Coronary artery (tissue), 2 donors: Measurements from ENCODE around the gene DOK7.
A peak's percentile ranks its signal among the peaks of the same experiment; 100 is the strongest.
"Not testable (repeated sequence)": the region's sequence is repeated elsewhere in the genome, so short reads cannot be mapped to it uniquely, and the experiment has no call there.

Experiments used
- DNase-seq: peaks from one replicate; pipeline ENCODE4 v3.0.0-alpha.2; 2017; ENCODE audit warnings: low spot score
- H3K27ac ChIP-seq, 2 donors: fragments of 200-600 bp; sonication (generic); one replicate each; pipeline ENCODE4 v1.5.1; 2016 to 2019
- H3K4me3 ChIP-seq: fragments of 200-600 bp; sonication (generic); 2 replicates; pipeline ENCODE4 v1.5.1; 2016; ENCODE audit warnings: mild to moderate bottlenecking, moderate library complexity
- CTCF ChIP-seq: fragments of 200-600 bp; sonication (generic); IDR thresholded peaks from one replicate; pipeline ENCODE4 v1.5.1; 2019; ENCODE audit warnings: antibody characterized with exemption

The DOK7 gene

GRCh38 chr4:3505231-3505630 is 42.1 kb downstream of the DOK7 start:
- Histone ChIP-seq H3K27ac (no peak overlapping the region), H3K4me3 (no peak overlapping the region)
- DNase-seq: no peak
- no peak for TF ChIP-seq CTCF

DNA sequence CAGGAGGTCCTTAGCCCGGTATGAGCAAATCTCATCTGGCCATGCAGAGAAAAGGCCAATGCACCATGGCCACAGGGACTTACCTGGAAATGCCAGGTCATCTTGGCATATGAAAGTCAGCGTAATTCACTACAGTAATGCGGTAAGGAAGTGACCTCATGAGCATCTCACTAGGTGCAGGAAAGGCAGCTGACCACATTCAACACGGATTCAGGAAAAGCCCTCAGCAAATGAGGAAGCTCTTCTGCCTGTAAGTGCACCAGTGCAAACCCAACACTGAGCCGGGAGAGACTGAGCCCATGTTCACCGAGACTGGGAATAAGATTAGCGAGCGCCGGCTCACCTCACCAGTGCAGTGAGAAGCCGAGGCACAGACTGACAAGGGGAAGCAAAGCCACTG is 45.4 kb downstream of the DOK7 start:
- no peak for TF ChIP-seq CTCF
- Histone ChIP-seq H3K4me3 (no peak overlapping the region), H3K27ac (no peak overlapping the region)
- DNase-seq: no peak

GRCh38 chr4:3510481-3510880 is 47.4 kb downstream of the DOK7 start:
- no peak for DNase-seq
- Histone ChIP-seq H3K4me3 (no peak overlapping the region), H3K27ac (no peak overlapping the region)
- no peak for TF ChIP-seq CTCF

DNA sequence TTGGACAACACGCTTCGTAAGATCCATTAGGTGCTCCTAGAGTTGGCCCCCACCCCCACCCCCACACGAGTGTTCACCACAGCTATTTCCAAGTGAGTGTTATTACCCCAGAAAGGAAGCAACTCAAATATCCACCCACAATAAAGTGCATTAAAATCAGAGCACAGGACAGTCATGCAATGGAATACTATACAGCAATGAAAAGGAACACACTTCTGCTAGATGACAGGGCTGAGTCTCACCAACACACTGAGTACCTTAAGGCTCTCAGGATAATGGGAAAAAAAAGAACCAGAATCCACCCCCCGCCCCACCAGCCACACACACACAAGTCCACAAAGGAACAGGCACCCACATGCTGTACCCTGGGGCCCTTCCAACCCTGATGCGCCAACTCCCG is 48.1 kb downstream of the DOK7 start:
- TF ChIP-seq CTCF: no peak
- H3K4me3 ChIP-seq: no peak overlapping the region
- DNase-seq: no peak
- H3K27ac ChIP-seq: no peak overlapping the region

GRCh38 chr4:3511601-3512000 is 48.5 kb downstream of the DOK7 start:
- DNase-seq, H3K27ac ChIP-seq, H3K4me3 ChIP-seq: not testable (repeated sequence)

DNA sequence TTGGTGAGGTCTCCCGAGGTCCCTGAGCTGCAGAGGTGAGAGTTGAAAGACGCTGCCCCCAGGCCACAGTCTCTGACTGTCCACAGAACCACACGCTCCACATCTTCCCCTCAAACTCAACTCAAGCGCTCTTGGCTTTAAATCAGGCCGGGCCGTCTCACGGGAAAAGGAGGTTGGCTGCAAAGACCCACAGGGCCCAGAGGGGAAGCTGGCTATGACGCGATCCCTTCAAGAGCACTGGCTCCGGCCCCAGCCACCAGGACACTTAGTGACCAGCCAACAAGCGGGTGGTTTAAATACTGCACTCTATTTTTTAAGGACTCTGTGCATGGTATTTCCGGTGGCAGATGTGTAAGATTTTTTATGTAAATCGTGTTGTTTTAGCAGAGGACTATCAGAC is 49.2 kb downstream of the DOK7 start:
- no peak for DNase-seq
- Histone ChIP-seq H3K27ac (peak overlapping the region in 1 of 2 donors; percentile 72), H3K4me3 (no peak overlapping the region)
- no peak for TF ChIP-seq CTCF

DNA sequence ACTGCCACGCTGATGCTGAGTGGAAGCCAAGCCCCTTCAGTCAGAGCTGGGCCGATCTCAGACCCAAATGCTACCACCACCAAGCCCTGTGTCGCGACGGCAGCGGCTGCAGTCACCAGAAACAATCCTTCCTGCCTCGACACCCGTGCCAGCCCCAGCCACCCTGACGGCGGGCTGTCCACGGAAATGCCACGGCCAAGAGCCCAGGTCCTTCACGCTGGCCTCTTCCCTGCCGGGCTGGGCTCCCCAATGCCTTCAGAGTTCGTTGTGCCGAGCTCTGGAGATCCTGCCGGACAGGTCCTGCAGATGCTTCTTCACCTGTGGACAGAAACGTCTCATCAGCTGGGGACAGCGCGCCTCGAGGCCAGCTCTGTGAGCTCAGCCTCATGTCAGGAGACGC is 49.6 kb downstream of the DOK7 start:
- Histone ChIP-seq H3K4me3 (no peak overlapping the region), H3K27ac (peak overlapping the region in 1 of 2 donors; percentile 72)
- DNase-seq: no peak
- no peak for TF ChIP-seq CTCF

- no peak overlapping the region for H3K4me3 ChIP-seq
- TF ChIP-seq CTCF: no peak
Observed at GRCh38 chr4:3513807-3514206, 50.7 kb downstream of the DOK7 start.

More at GRCh38 chr4:3513807-3514206, 50.7 kb downstream of the DOK7 start:
- no peak for DNase-seq
- no peak overlapping the region for H3K27ac ChIP-seq
